ENCODE results near the gene CSF3R. TPM values are rescaled to one million over a fixed set of nuclear protein-coding genes. Genes with fewer than 3 reads are reported as not detected.
"Not testable (repeated sequence)": the region's sequence is repeated elsewhere in the genome, so short reads cannot be mapped to it uniquely, and the experiment has no call there.

Gene CSF3R
- total RNA-seq, 4 donors from 2014 or later = 18.9 to 258 (median 41.8) TPM

DNA sequence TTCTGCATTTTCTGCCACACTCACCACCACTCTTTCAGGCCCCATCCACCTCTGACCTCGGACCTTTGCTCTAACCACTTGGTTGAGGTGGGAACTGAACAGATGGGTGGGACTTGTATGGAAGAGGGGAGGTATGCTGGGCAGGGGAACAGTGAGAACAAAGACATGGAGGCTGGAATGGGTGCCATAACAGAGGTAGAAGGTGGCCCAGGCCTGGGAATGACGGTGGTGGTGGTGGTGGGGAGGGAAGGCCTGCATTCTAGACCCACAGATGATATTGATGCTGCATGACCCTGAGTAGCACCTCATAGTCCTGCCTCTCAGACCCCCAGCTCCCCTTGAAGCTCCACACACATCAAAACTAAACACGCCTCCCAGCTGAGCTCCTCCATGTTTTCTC, 5.2 kb upstream of the CSF3R start:
- TF ChIP-seq, protein P1, sequence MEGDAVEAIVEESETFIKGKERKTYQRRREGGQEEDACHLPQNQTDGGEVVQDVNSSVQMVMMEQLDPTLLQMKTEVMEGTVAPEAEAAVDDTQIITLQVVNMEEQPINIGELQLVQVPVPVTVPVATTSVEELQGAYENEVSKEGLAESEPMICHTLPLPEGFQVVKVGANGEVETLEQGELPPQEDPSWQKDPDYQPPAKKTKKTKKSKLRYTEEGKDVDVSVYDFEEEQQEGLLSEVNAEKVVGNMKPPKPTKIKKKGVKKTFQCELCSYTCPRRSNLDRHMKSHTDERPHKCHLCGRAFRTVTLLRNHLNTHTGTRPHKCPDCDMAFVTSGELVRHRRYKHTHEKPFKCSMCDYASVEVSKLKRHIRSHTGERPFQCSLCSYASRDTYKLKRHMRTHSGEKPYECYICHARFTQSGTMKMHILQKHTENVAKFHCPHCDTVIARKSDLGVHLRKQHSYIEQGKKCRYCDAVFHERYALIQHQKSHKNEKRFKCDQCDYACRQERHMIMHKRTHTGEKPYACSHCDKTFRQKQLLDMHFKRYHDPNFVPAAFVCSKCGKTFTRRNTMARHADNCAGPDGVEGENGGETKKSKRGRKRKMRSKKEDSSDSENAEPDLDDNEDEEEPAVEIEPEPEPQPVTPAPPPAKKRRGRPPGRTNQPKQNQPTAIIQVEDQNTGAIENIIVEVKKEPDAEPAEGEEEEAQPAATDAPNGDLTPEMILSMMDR (IDR thresholded peaks at IDR 0.05) = no peak
- no peak for ATAC-seq (ENCODE audit: low FRiP score)
- no peak for DNase-seq (ENCODE audit: low spot score)

DNA sequence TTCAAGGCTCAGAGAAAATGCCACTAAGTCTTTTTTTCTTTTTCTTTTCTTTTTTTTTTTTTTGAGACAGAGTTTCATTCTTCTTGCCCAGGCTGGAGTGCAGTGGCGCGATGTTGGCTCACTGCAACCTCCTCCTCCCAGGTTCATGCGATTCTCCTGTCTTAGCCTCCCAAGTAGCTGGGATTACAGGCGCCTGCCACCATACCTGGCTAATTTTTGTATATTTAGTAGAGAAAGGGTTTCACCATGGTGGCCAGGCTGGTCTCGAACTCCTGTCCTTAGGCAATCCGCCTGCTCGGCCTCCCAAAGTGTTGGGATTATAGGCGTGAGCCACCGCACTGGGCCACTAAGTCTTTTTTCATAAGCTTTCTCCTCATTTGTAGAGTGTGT, 4.6 kb upstream of the CSF3R start:
- ATAC-seq (ENCODE audit: low FRiP score); DNase-seq (ENCODE audit: low spot score): not testable (repeated sequence)

DNA sequence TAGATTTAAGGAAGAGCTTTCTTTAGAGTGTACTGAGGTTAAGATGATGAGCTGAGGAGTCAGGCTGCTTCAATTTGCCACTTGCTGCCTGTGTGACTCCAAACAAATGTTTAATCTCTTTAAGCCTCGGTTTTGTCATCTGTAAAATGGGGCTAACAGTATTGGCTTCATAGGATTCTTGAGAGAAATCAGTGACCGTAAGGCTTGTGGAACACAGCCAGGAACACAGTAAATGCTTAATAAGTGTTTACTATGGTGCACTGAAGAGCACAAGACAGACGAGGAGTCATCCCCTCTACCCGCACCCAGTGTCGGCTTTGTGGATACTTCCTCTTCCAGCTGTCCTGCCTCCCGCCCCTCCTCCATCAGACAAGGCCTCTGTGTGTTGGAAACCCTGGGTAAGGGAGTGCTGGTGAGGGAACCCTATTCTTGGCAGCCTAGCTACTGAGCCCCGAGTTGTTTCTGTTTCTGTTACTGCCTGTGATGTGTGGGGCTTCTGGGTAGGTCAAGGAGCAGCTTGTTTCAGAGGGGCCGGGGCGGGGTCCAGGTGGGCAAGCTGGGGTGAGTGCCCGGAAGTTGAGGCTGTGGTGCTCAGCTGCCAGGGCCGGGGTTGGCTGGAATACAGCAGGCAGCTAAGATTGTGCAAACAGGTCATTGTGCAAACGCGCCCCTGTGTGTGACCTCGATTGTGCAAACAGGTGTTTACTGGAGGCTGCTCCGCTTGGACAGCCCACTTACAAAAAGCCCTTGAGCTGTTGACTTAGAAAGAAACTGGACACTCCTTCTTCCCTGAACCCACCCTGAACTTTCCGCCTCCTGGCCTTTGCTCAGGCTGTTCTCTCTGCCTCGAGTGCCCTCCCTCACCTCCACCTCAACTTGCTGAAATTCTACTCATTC, 4.0 kb upstream of the CSF3R start:
- TF ChIP-seq, protein P1 (IDR thresholded peaks at IDR 0.05) = no peak
- ATAC-seq (ENCODE audit: low FRiP score) (peak; percentile 82), DNase-seq (ENCODE audit: low spot score) (peak; percentile 45)

GRCh38 chr1:36486093-36486438, 3.4 kb upstream of the CSF3R start:
- DNase-seq (ENCODE audit: low spot score) = no peak
- ATAC-seq (ENCODE audit: low FRiP score) = no peak
- TF ChIP-seq, protein P1 (IDR thresholded peaks at IDR 0.05) = no peak

GRCh38 chr1:36484099-36484498, 1.4 kb upstream of the CSF3R start:
- ATAC-seq (ENCODE audit: low FRiP score) (no peak), DNase-seq (ENCODE audit: low spot score) (no peak)
- TF ChIP-seq, protein P1 (IDR thresholded peaks at IDR 0.05) = no peak

DNA sequence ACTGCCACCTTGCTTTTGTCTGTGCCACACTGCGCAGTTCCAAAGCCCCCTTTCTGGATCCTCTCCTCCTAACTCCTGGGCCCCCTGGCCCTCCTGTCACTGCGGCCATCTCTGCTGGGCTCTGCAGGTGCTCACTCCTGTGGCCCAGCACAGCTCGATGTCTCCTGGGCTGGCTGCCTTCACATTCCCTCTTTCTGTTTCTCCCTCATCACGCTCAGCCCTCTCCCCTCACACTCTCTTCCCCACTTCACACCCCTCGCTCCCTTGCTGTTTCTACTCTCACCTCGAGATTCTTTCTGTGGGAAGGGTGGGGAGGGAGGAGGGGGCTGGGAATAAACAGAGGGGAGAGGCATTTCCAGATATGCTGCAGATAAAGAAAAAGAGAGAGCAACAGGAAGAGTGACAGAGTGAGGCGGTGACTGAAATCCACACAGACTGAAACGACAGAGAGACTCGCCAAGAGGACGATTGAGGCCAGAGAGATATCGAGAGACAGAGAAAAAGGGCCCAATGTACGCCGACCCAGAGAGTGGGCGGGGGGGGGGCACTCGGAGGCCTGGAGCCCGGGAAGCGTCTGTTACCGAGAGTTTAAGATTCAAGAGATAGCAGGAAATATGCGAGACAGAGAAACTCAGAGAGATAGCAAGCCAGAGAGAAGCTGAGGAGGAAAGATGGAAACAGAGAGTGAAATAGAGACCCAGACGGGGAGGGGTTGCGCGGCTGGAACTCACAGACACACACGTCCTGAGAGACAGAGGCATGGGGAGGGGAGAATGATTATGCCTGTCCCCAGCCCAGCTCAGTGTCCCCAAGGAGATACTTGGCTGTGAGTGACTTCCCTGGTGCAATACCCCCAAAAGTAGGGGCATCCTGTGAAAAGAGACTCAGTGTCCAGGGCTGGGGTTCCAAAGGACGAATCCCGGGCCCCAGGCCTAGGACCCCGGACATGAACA, 666 bp downstream of the CSF3R start:
- ATAC-seq (ENCODE audit: low FRiP score) (no peak), DNase-seq (ENCODE audit: low spot score) (no peak)
- TF ChIP-seq, protein P1 (IDR thresholded peaks at IDR 0.05) = no peak

DNA sequence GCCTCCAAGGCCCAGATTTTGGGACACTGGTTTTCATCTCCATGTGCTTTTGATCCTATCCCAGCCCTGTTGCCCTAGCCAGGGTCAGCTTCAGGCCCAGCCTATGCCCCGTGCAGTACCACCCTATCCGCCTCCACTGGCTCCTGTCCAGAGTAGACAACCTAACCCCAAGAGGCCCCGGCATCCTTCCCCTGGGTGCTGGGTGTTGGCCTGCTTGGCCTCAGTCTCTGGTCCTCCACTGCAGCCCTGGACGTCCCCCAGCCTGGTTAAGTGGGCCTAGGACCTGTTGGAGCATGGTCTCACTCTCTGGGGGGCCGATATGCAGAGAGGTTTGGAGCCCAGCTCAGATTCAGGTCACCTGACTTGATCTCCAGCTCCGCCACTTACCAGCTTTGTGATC, 1.6 kb downstream of the CSF3R start:
- DNase-seq (ENCODE audit: low spot score) (no peak), ATAC-seq (ENCODE audit: low FRiP score) (no peak)
- TF ChIP-seq, protein P1 (IDR thresholded peaks at IDR 0.05) = no peak

Data from omental fat pad (tissue), 4 donors.